MM.1S (cell line): ENCODE results near the gene DISP3.

Source experiments
- DNase-seq: peaks from one replicate; pipeline ENCODE4 v3.0.0-alpha.2; 2015
- H2AFZ ChIP-seq: fragments of 300-600 bp; sonication (generic); 2 replicates; pipeline ENCODE4 v1.6.0; 2016; ENCODE audit warnings: antibody characterized with exemption, low read length
- H3F3A ChIP-seq: fragments of 300-600 bp; sonication (generic); 2 replicates; pipeline ENCODE4 v1.6.1; 2016; ENCODE audit warnings: mild to moderate bottlenecking, antibody characterized with exemption, low read length, moderate library complexity, mixed read lengths; ENCODE audit not compliant: insufficient read depth
- H3K27ac ChIP-seq: fragments of 300-600 bp; sonication (generic); 2 replicates; pipeline ENCODE4 v1.5.1; 2016; ENCODE audit warnings: mild to moderate bottlenecking, low read length
- H3K27me3 ChIP-seq: fragments of 300-600 bp; sonication (generic); replicated peaks from 2 replicates; pipeline ENCODE4 v1.6.0; 2016; ENCODE audit warnings: low read length; ENCODE audit not compliant: insufficient read depth
- H3K36me3 ChIP-seq: fragments of 300-600 bp; sonication (generic); replicated peaks from 2 replicates; pipeline ENCODE4 v1.6.1; 2016; ENCODE audit warnings: mild to moderate bottlenecking, low read length, mixed read lengths; ENCODE audit not compliant: insufficient read depth
- H3K4me1 ChIP-seq: fragments of 300-600 bp; sonication (generic); 2 replicates; pipeline ENCODE4 v1.6.1; 2016; ENCODE audit warnings: low read length, mixed read lengths
- H3K4me2 ChIP-seq: fragments of 300-600 bp; sonication (generic); 2 replicates; pipeline ENCODE4 v1.6.0; 2016; ENCODE audit warnings: low read depth, low read length
- H3K4me3 ChIP-seq: fragments of 300-600 bp; sonication (generic); 2 replicates; pipeline ENCODE4 v1.5.1; 2016; ENCODE audit warnings: low read length, mixed read lengths
- H3K79me2 ChIP-seq: fragments of 300-600 bp; sonication (generic); 2 replicates; pipeline ENCODE4 v1.6.1; 2016; ENCODE audit warnings: mixed run types, low read length, mixed read lengths
- H3K9ac ChIP-seq: fragments of 300-600 bp; sonication (generic); 2 replicates; pipeline ENCODE4 v1.6.1; 2016; ENCODE audit warnings: low read length, mixed read lengths
- H3K9me2 ChIP-seq: fragments of 300-600 bp; sonication (generic); replicated peaks from 2 replicates; pipeline ENCODE4 v1.6.1; 2016; ENCODE audit warnings: mild to moderate bottlenecking, low read length, mixed read lengths; ENCODE audit not compliant: insufficient read depth
- H3K9me3 ChIP-seq: fragments of 300-600 bp; sonication (generic); replicated peaks from 2 replicates; pipeline ENCODE4 v1.6.1; 2016; ENCODE audit warnings: mild to moderate bottlenecking, low read length, mixed read lengths; ENCODE audit not compliant: insufficient read depth
- H4K20me1 ChIP-seq: fragments of 300-600 bp; sonication (generic); 2 replicates; pipeline ENCODE4 v1.6.1; 2016; ENCODE audit warnings: mild to moderate bottlenecking, low read length, moderate library complexity, mixed read lengths; ENCODE audit not compliant: insufficient read depth
- EZH2 ChIP-seq: fragments of 300-600 bp; sonication (generic); optimal IDR thresholded peaks from 2 replicates; pipeline ENCODE3; 2017; ENCODE audit warnings: low read depth, mild to moderate bottlenecking, antibody characterized with exemption, low read length, mixed read lengths
- EZH2phosphoT487 ChIP-seq: fragments of 300-600 bp; sonication (generic); IDR thresholded peaks from 2 replicates; pipeline ENCODE4 v1.6.1; 2018; ENCODE audit warnings: antibody characterized with exemption, low read length
- TF ChIP-seq, protein P1 (sequence below): fragments of 300-600 bp; sonication (generic); IDR thresholded peaks from 2 replicates; pipeline ENCODE4 v1.5.1; 2016; ENCODE audit warnings: antibody characterized with exemption, low read length, mixed read lengths

Gene DISP3

DNA sequence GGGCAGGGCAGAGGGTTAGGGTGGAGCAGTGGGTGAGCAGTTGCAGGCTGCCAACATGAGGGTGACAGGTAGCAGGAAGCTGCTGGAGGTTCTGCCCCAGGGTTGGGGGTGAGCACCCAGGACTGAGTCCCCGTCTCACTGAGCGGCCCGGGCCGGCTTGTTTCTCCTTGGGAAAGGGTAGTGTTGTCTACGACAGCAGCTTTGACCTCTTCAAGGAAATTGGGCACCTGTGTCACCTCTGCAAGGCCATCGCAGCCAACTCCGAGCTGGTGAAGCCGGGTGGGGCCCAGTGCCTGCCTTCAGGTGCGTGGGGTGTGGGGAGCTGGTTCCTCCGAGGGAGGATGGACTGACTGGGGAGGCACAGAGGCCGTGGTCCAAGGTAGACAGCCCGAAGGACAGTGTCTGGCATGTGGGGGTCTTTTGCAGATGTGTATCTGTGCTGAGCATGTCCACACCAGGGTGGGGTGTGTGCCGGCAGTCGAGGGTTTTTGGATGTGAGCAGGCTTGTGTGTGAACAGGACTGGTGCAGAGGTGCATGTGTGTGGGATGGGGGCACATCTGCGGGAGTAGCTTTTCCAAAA lies 51.9 kb downstream of the DISP3 start:
- Histone ChIP-seq H2AFZ (no peak overlapping the region), H3K27me3 (peaks cover 75% of the 10 kb centered on the region), H3K9ac (no peak overlapping the region), H3K4me2 (no peak overlapping the region), H4K20me1 (no peaks in the 10 kb centered on the region), H3K4me3 (no peak overlapping the region), H3K36me3 (no peaks in the 10 kb centered on the region), H3K9me3 (no peaks in the 10 kb centered on the region), H3K27ac (no peak overlapping the region), H3K4me1 (no peaks in the 10 kb centered on the region), H3K9me2 (no peaks in the 10 kb centered on the region), H3F3A (no peaks in the 10 kb centered on the region), H3K79me2 (no peaks in the 10 kb centered on the region)
- TF ChIP-seq, protein P1, sequence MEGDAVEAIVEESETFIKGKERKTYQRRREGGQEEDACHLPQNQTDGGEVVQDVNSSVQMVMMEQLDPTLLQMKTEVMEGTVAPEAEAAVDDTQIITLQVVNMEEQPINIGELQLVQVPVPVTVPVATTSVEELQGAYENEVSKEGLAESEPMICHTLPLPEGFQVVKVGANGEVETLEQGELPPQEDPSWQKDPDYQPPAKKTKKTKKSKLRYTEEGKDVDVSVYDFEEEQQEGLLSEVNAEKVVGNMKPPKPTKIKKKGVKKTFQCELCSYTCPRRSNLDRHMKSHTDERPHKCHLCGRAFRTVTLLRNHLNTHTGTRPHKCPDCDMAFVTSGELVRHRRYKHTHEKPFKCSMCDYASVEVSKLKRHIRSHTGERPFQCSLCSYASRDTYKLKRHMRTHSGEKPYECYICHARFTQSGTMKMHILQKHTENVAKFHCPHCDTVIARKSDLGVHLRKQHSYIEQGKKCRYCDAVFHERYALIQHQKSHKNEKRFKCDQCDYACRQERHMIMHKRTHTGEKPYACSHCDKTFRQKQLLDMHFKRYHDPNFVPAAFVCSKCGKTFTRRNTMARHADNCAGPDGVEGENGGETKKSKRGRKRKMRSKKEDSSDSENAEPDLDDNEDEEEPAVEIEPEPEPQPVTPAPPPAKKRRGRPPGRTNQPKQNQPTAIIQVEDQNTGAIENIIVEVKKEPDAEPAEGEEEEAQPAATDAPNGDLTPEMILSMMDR: no peak
- TF ChIP-seq EZH2: no peak
- no peak for TF ChIP-seq EZH2phosphoT487
- DNase-seq: no peak

DNA sequence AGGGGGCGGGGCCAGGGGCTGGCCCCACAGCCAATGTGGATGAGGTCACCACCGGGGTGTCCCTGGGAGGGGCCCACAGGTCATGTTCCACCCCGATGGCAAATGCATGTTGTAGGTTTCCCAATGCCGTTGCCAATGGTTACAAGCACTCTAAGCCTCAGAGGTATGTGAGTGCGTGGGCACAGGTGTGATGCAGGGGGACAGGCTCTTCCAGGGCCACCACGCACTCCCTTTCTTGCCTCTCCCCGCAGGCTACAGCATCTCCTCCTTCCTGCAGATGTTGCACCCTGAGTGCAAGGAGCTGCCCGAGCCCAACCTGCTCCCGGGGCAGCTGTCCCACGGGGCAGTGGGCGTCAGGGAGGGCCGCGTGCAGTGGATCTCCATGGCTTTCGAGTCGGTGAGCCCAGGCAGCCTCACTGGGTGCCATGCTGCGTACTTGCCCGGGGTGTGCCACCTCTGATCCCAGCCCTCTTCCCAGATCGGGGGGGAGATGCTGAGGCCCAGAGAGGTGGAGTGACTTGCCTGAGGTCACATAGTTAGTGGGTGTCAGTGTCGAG lies 52.4 kb downstream of the DISP3 start:
- no peaks in the 10 kb centered on the region for H3F3A ChIP-seq
- no peaks in the 10 kb centered on the region for H3K9me3 ChIP-seq

DNA sequence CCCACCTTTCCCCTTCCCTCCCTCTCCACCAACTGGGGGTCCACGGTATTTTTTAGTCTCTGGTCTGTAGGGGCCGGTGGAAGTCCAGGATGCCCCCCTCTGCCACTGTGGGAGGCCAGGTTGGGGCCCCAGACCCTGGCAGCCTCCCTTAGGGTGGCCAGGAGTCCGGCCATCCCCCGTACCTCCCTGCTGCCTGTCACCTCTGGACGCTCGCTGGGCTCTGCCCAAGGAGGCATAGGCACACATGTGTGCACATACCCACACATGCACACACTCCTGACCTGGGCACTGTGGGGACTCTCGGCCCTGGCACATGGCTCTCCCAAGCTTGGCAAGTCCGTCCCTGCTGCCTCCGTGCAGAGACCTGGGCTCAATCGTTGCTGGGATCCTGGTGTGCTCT lies 53.0 kb downstream of the DISP3 start:
- Histone ChIP-seq H3K27ac (no peak overlapping the region), H3K79me2 (no peaks in the 10 kb centered on the region), H3K36me3 (no peaks in the 10 kb centered on the region), H2AFZ (no peak overlapping the region), H3F3A (no peaks in the 10 kb centered on the region), H3K9me3 (no peaks in the 10 kb centered on the region), H3K9ac (no peak overlapping the region), H3K4me1 (no peaks in the 10 kb centered on the region), H3K4me3 (no peak overlapping the region), H4K20me1 (no peaks in the 10 kb centered on the region), H3K27me3 (peaks cover 77% of the 10 kb centered on the region), H3K9me2 (no peaks in the 10 kb centered on the region), H3K4me2 (no peak overlapping the region)
- no peak for TF ChIP-seq EZH2phosphoT487
- TF ChIP-seq, protein P1: no peak
- no peak for TF ChIP-seq EZH2
- no peak for DNase-seq

More for the DNA sequence above, 52.4 kb downstream of the DISP3 start:
- Histone ChIP-seq H3K79me2 (no peaks in the 10 kb centered on the region), H3K4me2 (no peak overlapping the region), H3K36me3 (no peaks in the 10 kb centered on the region), H3K27me3 (peaks cover 75% of the 10 kb centered on the region), H3K9ac (no peak overlapping the region), H3K4me1 (no peaks in the 10 kb centered on the region), H3K4me3 (no peak overlapping the region), H3K9me2 (no peaks in the 10 kb centered on the region), H4K20me1 (no peaks in the 10 kb centered on the region), H2AFZ (no peak overlapping the region), H3K27ac (no peak overlapping the region)
- no peak for DNase-seq
- TF ChIP-seq, protein P1: no peak
- TF ChIP-seq EZH2: no peak
- TF ChIP-seq EZH2phosphoT487: no peak
